RWPE1 (cell line): ENCODE results near the gene SPTBN1.
A peak's percentile ranks its signal among the peaks of the same experiment; 100 is the strongest.

Experiments
- CTCF ChIA-PET: fragments of 350-600 bp; sonication (Branson Sonifier 250); formaldehyde crosslinking; extraction: SDS; loops from one replicate; lab custom pipeline; 2021; lab: Yijun Ruan, JAX
- POLR2A ChIA-PET: fragments of 400-600 bp; formaldehyde crosslinking; extraction: SDS; loops from one replicate; lab custom pipeline; 2020; ENCODE audit warnings: antibody characterized with exemption; ENCODE audit not compliant: low non-redundant PET; lab: Yijun Ruan, JAX
- DNase-seq: peaks from one replicate; pipeline ENCODE4 v3.0.0; 2012; ENCODE audit warnings: low spot score
- H3K27ac ChIP-seq: fragments of 450-650 bp; 2 replicates; pipeline ENCODE4 v1.5.1; 2017
- TF ChIP-seq, protein P1 (sequence below): fragments of 450-650 bp; conservative IDR thresholded peaks from 2 replicates; pipeline ENCODE4 v1.5.1; 2017; ENCODE audit warnings: low read depth, mild to moderate bottlenecking

Gene SPTBN1

DNA sequence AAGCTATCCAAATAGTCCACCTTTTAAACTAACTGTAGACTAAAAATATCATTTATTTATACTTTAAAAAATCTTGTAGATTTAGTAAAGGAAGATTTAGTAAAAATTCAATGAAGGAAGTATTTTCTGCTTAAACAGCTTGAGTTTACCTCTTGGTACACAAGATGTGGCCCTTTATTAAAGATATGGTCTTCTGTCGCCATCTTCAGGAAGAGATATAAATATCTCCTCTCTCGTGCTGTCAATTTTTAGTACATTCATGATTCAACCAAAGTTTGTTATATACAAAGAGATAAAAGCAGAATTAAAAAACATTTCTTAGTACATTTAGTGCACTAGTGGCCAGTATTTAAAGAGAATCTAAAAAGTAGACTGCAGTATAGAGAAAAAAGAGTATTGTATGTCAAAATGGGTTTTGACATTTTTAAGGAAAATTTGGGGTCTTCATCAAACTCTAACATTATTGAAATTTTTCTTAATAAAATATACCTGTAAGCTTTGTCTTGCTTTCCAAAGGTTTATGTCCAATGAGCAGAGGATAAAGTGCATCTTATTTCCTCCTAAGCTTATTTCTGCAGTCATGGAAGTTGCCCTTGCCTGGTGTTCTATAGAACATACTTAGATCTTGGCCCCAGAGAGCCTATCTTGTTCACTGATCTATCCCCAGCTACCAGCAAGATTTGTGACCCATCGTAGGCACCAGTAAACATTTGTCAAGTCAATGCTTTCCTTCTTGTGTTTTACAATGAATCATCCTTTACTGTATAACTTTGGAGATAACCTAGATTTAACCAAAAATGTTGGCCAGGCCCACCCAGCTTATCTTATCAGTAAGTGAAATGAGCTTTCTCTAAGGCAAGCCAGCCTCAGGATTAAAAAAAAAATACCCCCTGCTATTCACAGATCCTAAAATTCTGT, 248.8 kb downstream of the SPTBN1 start:
- no peak overlapping the region for H3K27ac ChIP-seq
- TF ChIP-seq, protein P1, sequence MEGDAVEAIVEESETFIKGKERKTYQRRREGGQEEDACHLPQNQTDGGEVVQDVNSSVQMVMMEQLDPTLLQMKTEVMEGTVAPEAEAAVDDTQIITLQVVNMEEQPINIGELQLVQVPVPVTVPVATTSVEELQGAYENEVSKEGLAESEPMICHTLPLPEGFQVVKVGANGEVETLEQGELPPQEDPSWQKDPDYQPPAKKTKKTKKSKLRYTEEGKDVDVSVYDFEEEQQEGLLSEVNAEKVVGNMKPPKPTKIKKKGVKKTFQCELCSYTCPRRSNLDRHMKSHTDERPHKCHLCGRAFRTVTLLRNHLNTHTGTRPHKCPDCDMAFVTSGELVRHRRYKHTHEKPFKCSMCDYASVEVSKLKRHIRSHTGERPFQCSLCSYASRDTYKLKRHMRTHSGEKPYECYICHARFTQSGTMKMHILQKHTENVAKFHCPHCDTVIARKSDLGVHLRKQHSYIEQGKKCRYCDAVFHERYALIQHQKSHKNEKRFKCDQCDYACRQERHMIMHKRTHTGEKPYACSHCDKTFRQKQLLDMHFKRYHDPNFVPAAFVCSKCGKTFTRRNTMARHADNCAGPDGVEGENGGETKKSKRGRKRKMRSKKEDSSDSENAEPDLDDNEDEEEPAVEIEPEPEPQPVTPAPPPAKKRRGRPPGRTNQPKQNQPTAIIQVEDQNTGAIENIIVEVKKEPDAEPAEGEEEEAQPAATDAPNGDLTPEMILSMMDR = peak; percentile 73
- POLR2A ChIA-PET = interaction anchor here (0.5 kb wide), 1 partner anchor 979 kb away, joined by 3 read pairs; no protein-coding TSS in a partner anchor
- DNase-seq = peak; percentile 24
- CTCF ChIA-PET = interaction anchor here (0.5 to 2.3 kb wide), 28 partner anchors 10 to 1894 kb away, joined by 3 to 21 read pairs (median 3); no protein-coding TSS in a partner anchor

DNA sequence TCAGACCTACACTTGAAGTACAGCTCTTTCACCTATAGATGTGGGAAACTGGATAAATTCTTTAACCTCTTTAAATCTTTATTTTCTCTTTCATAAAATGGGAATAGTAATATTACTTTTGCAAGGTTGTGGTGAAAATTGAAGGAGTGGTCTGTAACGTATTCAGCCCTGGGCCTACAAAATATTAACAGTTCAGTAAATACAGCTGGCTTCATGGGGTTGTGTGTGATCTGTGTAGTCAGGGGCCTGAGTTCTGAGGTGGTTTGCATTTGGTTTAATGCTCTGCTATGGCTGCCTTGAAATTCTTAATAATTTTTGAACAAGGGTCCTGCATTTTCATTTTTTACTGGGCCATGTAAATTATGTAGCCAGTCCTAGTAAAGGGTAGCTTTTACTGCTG, 250.5 kb downstream of the SPTBN1 start:
- ChIA-PET CTCF (interaction anchor here (1.0 kb wide), 1 partner anchor 461 kb away, joined by 4 read pairs; no protein-coding TSS in a partner anchor), POLR2A (no interaction called here)
- TF ChIP-seq, protein P1 = no peak
- DNase-seq = no peak
- H3K27ac ChIP-seq = no peak overlapping the region

DNA sequence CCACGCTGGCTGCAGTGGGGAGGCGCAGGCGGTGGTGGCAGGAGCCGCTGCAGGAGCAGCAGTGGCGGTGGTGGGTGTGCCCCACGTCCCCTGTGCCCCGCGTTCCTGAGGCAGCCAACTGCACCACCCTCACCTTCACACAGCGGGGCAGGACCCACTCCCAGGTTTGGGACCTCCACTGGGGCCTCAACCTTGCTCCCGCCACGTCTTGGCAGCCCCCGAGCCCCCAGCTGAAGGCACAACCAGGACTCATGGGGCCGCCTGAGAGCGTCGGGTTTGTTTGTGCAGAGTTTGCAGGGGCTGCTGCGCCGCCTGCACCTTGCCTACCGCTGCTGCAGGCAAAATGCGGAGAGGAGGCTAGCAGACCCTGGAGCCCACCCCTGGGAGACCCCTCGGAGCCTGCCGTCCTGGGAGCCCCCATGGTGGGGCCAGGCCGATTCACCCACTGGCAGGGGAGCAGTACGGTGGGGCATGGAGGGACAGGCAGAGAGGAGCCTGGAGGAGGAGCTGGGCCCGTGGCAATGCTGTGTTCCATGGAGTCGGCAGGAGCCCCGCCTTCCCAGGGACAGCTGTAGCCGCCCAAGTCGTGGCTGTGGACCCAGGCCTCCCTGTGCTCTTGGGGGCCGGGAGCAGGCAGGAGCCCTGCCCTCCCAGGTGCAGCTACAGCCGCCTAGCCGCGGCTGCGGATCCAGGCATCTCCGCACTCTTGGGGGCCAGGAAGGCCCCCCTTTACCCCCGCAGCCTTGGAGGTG, 252.6 kb downstream of the SPTBN1 start:
- CTCF ChIA-PET = interaction anchor here (0.6 kb wide), 1 partner anchor 44 kb away, joined by 3 read pairs; no protein-coding TSS in a partner anchor
- DNase-seq = no peak
- TF ChIP-seq, protein P1 = no peak
- POLR2A ChIA-PET = no interaction called here
- H3K27ac ChIP-seq = peak overlapping the region; percentile 41

DNA sequence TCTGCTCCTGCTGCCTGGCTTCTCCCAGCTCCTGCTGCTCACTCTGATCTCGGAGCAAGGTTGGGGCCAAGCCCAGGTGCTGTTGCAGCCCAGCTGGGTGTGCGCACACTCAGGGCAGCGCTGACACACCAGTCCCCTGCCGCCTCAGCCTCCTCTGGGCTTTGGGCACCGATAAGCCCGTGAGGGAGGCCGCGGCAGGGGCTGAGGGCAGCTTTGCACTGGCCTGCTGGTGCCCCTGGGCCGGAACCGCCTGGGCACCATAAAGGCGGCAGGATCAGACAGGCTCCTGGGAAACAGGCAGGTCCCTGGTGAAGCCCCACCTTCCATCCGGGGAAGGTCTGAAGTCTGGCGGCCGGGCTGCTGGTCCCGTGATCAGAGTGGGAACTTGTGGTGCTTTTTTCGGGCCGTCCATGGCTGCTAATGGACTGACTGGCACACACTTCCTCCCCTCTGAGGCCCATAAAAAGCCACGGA, 253.2 kb downstream of the SPTBN1 start:
- H3K27ac ChIP-seq = peak overlapping the region; percentile 41
- DNase-seq = no peak
- CTCF ChIA-PET = no interaction called here
- POLR2A ChIA-PET = no interaction called here
- TF ChIP-seq, protein P1 = no peak

DNA sequence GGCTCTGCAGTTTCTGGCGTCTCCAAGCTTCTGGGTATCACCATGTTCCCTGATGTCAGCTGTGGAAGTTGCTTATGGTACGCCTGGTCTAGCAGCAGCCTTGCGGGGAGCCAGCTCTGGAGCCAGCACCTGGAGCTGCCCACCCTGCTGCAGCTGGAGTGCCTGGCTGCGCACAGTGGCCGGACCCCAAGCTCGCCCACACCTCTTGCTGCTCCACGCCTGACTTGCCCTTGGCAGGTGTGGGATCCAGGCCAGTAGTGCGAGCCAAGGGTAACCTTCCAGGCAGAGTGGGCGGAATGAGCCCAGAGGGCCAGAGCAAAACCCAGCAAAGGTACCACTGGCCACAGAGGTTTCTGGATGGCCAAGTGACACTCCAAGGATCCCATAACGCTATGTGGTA, 254.1 kb downstream of the SPTBN1 start:
- CTCF ChIA-PET = no interaction called here
- TF ChIP-seq, protein P1 = no peak
- POLR2A ChIA-PET = no interaction called here
- no peak overlapping the region for H3K27ac ChIP-seq
- DNase-seq = no peak

DNA sequence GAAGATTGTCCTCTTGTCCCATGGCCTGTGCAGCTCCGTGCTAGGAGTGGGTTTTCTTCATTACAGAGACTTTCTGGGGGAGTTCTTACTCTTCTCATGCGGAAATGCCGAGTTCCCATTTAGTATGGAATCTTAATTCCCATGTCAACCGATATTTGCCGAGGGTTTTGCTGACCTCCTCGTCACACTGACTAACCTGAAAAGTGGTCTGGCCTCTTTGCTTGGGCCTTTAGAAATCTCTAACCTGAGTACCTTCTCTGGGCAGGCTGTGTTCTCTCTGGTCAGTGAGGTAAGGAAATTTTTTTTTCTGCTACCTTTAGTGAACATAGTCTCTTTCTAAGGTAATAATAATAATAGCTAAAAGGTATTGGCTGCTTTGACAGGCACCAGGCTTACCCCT, 256.4 kb downstream of the SPTBN1 start:
- ChIA-PET POLR2A (no interaction called here), CTCF (no interaction called here)
- TF ChIP-seq, protein P1 = no peak
- DNase-seq = no peak
- H3K27ac ChIP-seq = no peak overlapping the region
